AG04449 (cell line): ENCODE measurements around the gene RASGRP1.

Source experiments
- CTCF ChIA-PET: fragments of 350-600 bp; formaldehyde crosslinking; extraction: SDS; loops from one replicate; lab custom pipeline; 2021; ENCODE audit warnings: antibody characterized with exemption; lab: Yijun Ruan, JAX
- POLR2A ChIA-PET: fragments of 400-600, 350-600 bp; formaldehyde crosslinking; extraction: SDS; loops from one replicate; lab custom pipeline; 2020; ENCODE audit warnings: antibody characterized with exemption, inconsistent platforms; lab: Yijun Ruan, JAX
- DNase-seq: peaks from one replicate; pipeline ENCODE4 v3.0.0-alpha.2; 2010; ENCODE audit warnings: low read depth, low spot score
- H3K4me3 ChIP-seq: 2 replicates; pipeline ENCODE4 v1.5.1; 2011; ENCODE audit warnings: low read depth, mild to moderate bottlenecking, control low read depth, low read length
- TF ChIP-seq, protein P1 (sequence below): IDR thresholded peaks from one replicate; pipeline ENCODE4 v1.5.1; 2011; ENCODE audit warnings: mild to moderate bottlenecking, moderate library complexity, low read length, control low read depth, inconsistent platforms; ENCODE audit not compliant: insufficient read depth; ENCODE audit errors: missing control alignments

The RASGRP1 gene

DNA sequence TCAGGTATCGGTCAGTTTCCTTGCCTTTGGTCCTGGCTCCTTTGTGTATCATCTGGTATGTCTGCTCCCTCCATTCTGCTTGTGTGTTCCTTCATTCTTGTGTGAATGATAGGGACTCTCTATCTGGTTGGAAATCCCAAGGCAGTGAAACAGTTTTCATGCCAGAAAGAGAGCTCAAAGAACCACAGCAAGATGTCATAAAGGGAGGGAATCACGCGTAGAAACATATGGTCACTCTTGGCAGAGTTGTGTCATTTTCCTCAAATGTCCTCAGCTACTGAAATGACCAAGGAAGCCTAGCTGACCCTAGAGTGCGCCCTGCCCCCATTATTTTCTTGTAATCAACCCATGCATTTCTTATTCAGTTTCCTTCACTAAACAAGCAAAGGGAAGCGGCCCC, 48.0 kb downstream of the RASGRP1 start:
- DNase-seq = no peak
- ChIA-PET CTCF (interaction anchor here (1.0 to 2.7 kb wide), 7 partner anchors 9 to 47 kb away, joined by 3 to 6 read pairs (median 3); partner anchors contain the start of gene RASGRP1), POLR2A (no interaction called here)
- TF ChIP-seq, protein P1, sequence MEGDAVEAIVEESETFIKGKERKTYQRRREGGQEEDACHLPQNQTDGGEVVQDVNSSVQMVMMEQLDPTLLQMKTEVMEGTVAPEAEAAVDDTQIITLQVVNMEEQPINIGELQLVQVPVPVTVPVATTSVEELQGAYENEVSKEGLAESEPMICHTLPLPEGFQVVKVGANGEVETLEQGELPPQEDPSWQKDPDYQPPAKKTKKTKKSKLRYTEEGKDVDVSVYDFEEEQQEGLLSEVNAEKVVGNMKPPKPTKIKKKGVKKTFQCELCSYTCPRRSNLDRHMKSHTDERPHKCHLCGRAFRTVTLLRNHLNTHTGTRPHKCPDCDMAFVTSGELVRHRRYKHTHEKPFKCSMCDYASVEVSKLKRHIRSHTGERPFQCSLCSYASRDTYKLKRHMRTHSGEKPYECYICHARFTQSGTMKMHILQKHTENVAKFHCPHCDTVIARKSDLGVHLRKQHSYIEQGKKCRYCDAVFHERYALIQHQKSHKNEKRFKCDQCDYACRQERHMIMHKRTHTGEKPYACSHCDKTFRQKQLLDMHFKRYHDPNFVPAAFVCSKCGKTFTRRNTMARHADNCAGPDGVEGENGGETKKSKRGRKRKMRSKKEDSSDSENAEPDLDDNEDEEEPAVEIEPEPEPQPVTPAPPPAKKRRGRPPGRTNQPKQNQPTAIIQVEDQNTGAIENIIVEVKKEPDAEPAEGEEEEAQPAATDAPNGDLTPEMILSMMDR = no peak
- H3K4me3 ChIP-seq = no peak overlapping the region

DNA sequence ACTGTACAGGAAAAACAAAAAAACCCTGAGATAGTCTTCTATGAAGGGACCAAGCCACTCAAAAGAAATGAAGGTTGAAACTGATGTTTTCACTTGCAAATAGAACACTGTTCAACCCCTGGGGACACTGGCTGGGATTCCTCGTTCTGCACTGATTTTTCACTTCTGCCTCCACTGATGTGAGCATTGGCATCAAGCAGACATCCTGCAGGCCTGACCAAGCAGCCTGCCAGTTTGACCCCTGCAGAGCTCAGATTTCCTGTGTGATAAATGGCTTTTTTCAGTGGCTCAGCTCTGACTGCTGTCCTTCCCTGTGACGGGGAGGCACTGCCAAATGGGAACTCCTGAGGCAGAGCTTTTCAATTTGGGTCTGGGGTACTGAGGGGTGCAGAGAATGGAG, 50.0 kb downstream of the RASGRP1 start:
- TF ChIP-seq, protein P1 = no peak
- ChIA-PET POLR2A (interaction anchor here (0.7 kb wide), 1 partner anchor 49 kb away, joined by 3 read pairs; no protein-coding TSS in a partner anchor), CTCF (interaction anchor here (0.9 kb wide), 1 partner anchor 50 kb away, joined by 3 read pairs; the partner anchor contains the start of gene RASGRP1)
- DNase-seq = no peak
- H3K4me3 ChIP-seq = no peak overlapping the region

DNA sequence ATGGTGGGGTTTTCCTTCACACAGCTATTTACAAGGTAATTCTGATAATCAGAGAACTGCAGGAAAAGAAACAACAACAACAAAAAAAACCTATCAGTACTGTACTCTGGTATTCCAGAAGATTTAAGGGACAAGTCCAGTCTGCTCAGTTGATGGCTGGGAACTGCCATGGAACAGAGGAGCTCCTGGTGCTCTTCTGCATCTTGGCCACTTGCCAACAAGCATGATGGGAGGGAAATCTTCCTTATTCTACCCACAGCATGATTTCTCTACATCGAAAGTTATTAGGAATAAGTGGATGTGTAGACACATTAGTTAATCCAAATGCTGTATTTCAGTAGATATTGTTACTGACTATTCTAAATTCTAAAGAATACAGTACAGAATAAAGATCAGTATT, 51.7 kb downstream of the RASGRP1 start:
- DNase-seq = no peak
- ChIA-PET POLR2A (no interaction called here), CTCF (interaction anchor here (1.1 to 1.4 kb wide), 2 partner anchors 51 to 187 kb away, joined by 3 to 6 read pairs; no protein-coding TSS in a partner anchor)
- TF ChIP-seq, protein P1 = no peak
- H3K4me3 ChIP-seq = no peak overlapping the region

DNA sequence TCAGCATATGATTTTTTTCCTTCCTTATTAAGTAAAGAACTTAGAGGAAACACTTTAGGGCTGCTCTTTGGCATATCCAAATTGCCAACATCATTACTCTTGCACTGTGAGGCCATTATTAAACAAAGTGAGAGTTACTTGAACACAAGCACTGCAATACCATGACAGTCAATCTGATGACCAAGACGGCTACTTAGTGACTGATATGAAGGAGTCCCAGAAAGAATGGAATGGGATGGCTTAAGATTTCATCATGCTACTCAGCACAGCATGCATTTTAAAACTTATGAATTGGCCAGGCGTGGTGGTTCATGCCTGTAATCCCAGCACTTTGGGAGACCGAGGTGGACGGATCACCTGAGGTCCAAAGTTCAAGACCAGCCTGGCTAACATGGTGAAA, 55.5 kb downstream of the RASGRP1 start:
- ChIA-PET CTCF (interaction anchor here (2.2 kb wide), 1 partner anchor 9 kb away, joined by 6 read pairs; no protein-coding TSS in a partner anchor), POLR2A (no interaction called here)
- TF ChIP-seq, protein P1 = no peak
- DNase-seq = no peak
- H3K4me3 ChIP-seq = no peak overlapping the region

DNA sequence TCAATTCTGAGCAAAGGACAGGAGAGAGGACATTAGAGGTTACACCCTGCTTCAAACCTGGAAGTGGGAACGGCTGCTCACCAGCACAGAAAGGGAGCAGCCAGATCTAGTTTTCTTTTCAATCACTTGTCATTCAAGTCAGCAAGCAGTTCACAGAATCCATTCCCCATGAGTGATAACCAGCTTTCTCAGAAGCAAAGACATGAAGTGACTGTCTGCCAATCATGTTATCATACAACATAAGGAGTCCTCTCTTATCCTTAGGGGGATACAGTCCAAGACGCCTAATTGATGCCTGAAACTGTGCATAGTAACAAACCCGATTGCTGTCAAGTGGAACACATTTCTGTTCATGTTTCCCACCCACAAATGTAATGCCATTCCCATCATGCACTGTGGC, 56.0 kb downstream of the RASGRP1 start:
- TF ChIP-seq, protein P1 = no peak
- no peak overlapping the region for H3K4me3 ChIP-seq
- ChIA-PET CTCF (interaction anchor here (0.8 to 1.9 kb wide), 2 partner anchors 10 to 55 kb away, joined by 3 to 8 read pairs; no protein-coding TSS in a partner anchor), POLR2A (interaction anchor here (1.0 kb wide), 1 partner anchor 18 kb away, joined by 3 read pairs; no protein-coding TSS in a partner anchor)
- no peak for DNase-seq

DNA sequence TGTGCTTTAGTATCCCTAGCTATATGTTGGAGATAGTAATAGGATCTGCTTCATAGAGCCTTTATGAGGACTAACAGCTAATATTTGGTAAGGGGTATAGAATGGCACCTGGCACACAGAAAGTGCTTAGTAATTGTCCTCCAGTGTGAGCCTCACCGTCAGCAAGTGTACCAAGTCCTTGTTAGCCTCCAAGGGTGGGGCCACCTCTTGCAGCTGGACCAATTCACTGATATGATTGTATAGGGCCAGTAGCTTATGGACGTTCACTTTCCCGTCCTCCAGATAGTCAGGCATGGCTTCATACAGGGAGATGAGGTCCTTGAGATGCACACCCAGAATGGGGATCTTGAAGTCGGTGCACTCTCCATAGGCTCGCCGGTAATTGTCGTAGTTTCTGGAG, 57.0 kb downstream of the RASGRP1 start:
- no peak for DNase-seq
- CTCF ChIA-PET = interaction anchor here (1.0 to 1.9 kb wide), 3 partner anchors 11 to 177 kb away, joined by 3 to 8 read pairs (median 3); no protein-coding TSS in a partner anchor
- POLR2A ChIA-PET = interaction anchor here (1.0 kb wide), 2 partner anchors 9 to 19 kb away, joined by 3 to 4 read pairs; no protein-coding TSS in a partner anchor
- H3K4me3 ChIP-seq = no peak overlapping the region
- TF ChIP-seq, protein P1 = no peak
